GM12878 (cell line): ENCODE data around the gene GLS. TPM values are rescaled to one million over a fixed set of nuclear protein-coding genes. Genes with fewer than 3 reads are reported as not detected.

Source experiments
- ATAC-seq: fragments of 200-7000 bp; cut with Tn5 transposase; 3 replicates; pipeline ENCODE4 v1.9.1; 2020; ENCODE audit warnings: mild to moderate bottlenecking, moderate library complexity
- BruUV-seq: library from RNA; stranded (reverse); fragments of 400-500 nt; replicated peaks from 2 replicates; lab custom pipeline; 2021; lab: Mats Ljungman, UMichigan
- CTCF ChIA-PET: fragments of 300-600 bp; sonication (Branson Sonifier 250); formaldehyde crosslinking; extraction: SDS; loops from one replicate; lab custom pipeline; 2021; ENCODE audit warnings: inconsistent platforms; lab: Yijun Ruan, JAX
- POLR2A ChIA-PET: fragments of 350-600 bp; formaldehyde crosslinking; extraction: SDS; loops from one replicate; lab custom pipeline; 2021; ENCODE audit warnings: inconsistent platforms; lab: Charles Lee
- RAD21 ChIA-PET: fragments of 300-600 bp; sonication (Branson Sonifier 250); formaldehyde crosslinking; loops from one replicate; lab custom pipeline; 2023; ENCODE audit warnings: antibody characterized with exemption; ENCODE audit not compliant: unreplicated experiment; lab: Charles Lee
- SMC1A ChIA-PET: fragments of 300-600 bp; sonication (Branson Sonifier 250); formaldehyde crosslinking; loops from one replicate; lab custom pipeline; 2023; ENCODE audit not compliant: unreplicated experiment, uncharacterized antibody; lab: Charles Lee
- DNase-seq: peaks from one replicate; pipeline ENCODE4 v3.0.0-alpha.2; 2011; ENCODE audit warnings: low read depth, low spot score
- FAIRE-seq: peaks from 3 replicates; lab custom pipeline; 2011; peaks lifted over from hg19 to GRCh38; lab: Jason Lieb, UNC
- H2AFZ ChIP-seq: 2 replicates; pipeline ENCODE4 v1.6.0; 2011; ENCODE audit warnings: low read depth, low read length, control low read depth; ENCODE audit not compliant: control insufficient read depth
- H3K27ac ChIP-seq: 2 replicates; pipeline ENCODE4 v1.5.1; 2011; ENCODE audit warnings: control low read depth; ENCODE audit not compliant: control insufficient read depth, insufficient read depth
- H3K27me3 ChIP-seq, 2 experiments: replicated peaks in 1 of 2; 2 replicates each; pipeline versions ENCODE4 v1.6.0 to v1.6.1; 2011; ENCODE audit warnings: low read length in 1 of 2; ENCODE audit not compliant: control insufficient read depth in 2 of 2, insufficient read depth in 2 of 2
- H3K36me3 ChIP-seq, 2 experiments: 2 replicates each; pipeline ENCODE4 v1.5.1; 2011; ENCODE audit warnings: low read length in 1 of 2; ENCODE audit not compliant: control insufficient read depth in 2 of 2, insufficient read depth in 2 of 2
- H3K4me1 ChIP-seq: 2 replicates; pipeline ENCODE4 v1.6.1; 2011; ENCODE audit warnings: mild to moderate bottlenecking, low read length, moderate library complexity, mixed read lengths; ENCODE audit not compliant: control insufficient read depth, insufficient read depth
- H3K4me2 ChIP-seq: 2 replicates; pipeline ENCODE4 v1.6.0; 2011; ENCODE audit warnings: control low read depth; ENCODE audit not compliant: control insufficient read depth, insufficient read depth
- H3K4me3 ChIP-seq: fragments of 200-600 bp; sonication (generic); 2 replicates; pipeline ENCODE4 v1.5.1; 2016
- H3K79me2 ChIP-seq: 2 replicates; pipeline ENCODE4 v1.6.0; 2011; ENCODE audit warnings: low read length; ENCODE audit not compliant: control insufficient read depth, insufficient read depth
- H3K9ac ChIP-seq: 2 replicates; pipeline ENCODE4 v1.8.0; 2011; ENCODE audit warnings: low read length, control low read depth, mixed read lengths; ENCODE audit not compliant: control insufficient read depth, insufficient read depth
- H3K9me3 ChIP-seq: replicated peaks from 3 replicates; pipeline ENCODE4 v1.5.1; 2011; ENCODE audit warnings: mild to moderate bottlenecking, low read length; ENCODE audit not compliant: control insufficient read depth, insufficient read depth
- H4K20me1 ChIP-seq: 2 replicates; pipeline ENCODE4 v1.6.0; 2011; ENCODE audit not compliant: control insufficient read depth, insufficient read depth
- BCLAF1 ChIP-seq: fragments of 450-650 bp; IDR thresholded peaks from 2 replicates; pipeline ENCODE4 v1.6.1; 2017; ENCODE audit warnings: antibody characterized with exemption, mild to moderate bottlenecking, moderate library complexity
- CHD2 ChIP-seq: IDR thresholded peaks from 2 replicates; pipeline ENCODE4 v1.6.1; 2011; ENCODE audit warnings: low read depth, low read length, improper control_type of control experiment, borderline replicate concordance
- EED ChIP-seq: sonication (generic); IDR thresholded peaks from 2 replicates; pipeline ENCODE4 v1.6.1; 2016; ENCODE audit warnings: antibody characterized with exemption, low read depth
- ETV6 ChIP-seq, 2 experiments: fragments of 450-650 bp in 1 of 2; IDR thresholded peaks in 1 of 2; conservative IDR thresholded peaks in 1 of 2; 2 replicates each; pipeline ENCODE4 v1.6.1; 2014; ENCODE audit warnings: antibody characterized with exemption in 1 of 2, borderline replicate concordance in 1 of 2, low read depth in 1 of 2, mild to moderate bottlenecking in 1 of 2, moderate library complexity in 1 of 2
- IRF4 ChIP-seq: IDR thresholded peaks from 2 replicates; pipeline ENCODE4 v1.6.1; 2011; ENCODE audit warnings: low read depth, low read length
- PRDM15 ChIP-seq: fragments of 450-650 bp; formaldehyde crosslinking; IDR thresholded peaks from 2 replicates; pipeline ENCODE4 v1.4.0; 2020; ENCODE audit warnings: mild to moderate bottlenecking, moderate library complexity
- RBBP5 ChIP-seq: fragments of 200-600 bp; sonication (generic); conservative IDR thresholded peaks from 2 replicates; pipeline ENCODE4 v1.6.1; 2016
- TAF1 ChIP-seq: IDR thresholded peaks from 2 replicates; pipeline ENCODE4 v1.6.1; 2011; ENCODE audit warnings: mild to moderate bottlenecking, low read depth, low read length, borderline replicate concordance
- WGBS: methylation state at CpG from one replicate; pipeline ENCODE4 v1.1.6; 2016; ENCODE audit warnings: low lambda C conversion rate; ENCODE audit not compliant: insufficient replicate concordance, insufficient coverage; ENCODE audit errors: missing lambda C conversion rate; 5-methylcytosine and 5-hydroxymethylcytosine counted together
- in situ Hi-C: fragments of 300-500 bp; cut with MboI; formaldehyde crosslinking; loops from 9 replicates; pipeline ENCODE4 v1.14.3; 2018; ENCODE audit warnings: mixed read lengths
- intact Hi-C: fragments of 100-400 bp; cut with micrococcal nuclease; formaldehyde crosslinking; loops from one replicate; pipeline ENCODE4 v1.14.2; 2022; ENCODE audit not compliant: unreplicated experiment
- polyA plus RNA-seq, 11 experiments: library from polyadenylated mRNA; depleted of rRNA in 4 of 11; unstranded in 6 of 11; stranded (reverse) in 5 of 11; fragments of >200 nt; fragmentation: Nextera tagmentation in 4 of 11; fragmentation: Illumina TruSeq in 1 of 11; extraction: Ambion mirVana in 4 of 11; extraction: Trizol in 1 of 11; gene quantifications; 1 replicate in 1 of 11; 2 replicates in 10 of 11; pipeline versions ENCODE4 v1.2.1 to v1.2.3, GENCODE V29; 2011 to 2016; ENCODE audit warnings: inconsistent platforms in 2 of 11, missing spikeins in 2 of 11, low read depth in 1 of 11
- total RNA-seq, 4 experiments: library from RNA; depleted of rRNA in 3 of 4; stranded (reverse); fragments of >200 nt in 3 of 4; fragmentation: Illumina TruSeq in 1 of 4; extraction: Trizol in 1 of 4; gene quantifications; 2 replicates each; pipeline versions ENCODE4 v1.2.1 to v1.2.3, GENCODE V29; 2013 to 2021

The GLS gene
- total and polyA plus RNA-seq, 10 of the 15 experiments (the other 5 are each of a cell fraction or from before 2014, with no cell fraction given): 15.7 to 145 (median 70.8) TPM

- no peak for DNase-seq
- ChIA-PET RAD21 (no interaction called here), CTCF (interaction anchor here (0.7 to 1.4 kb wide), 4 partner anchors 26 to 104 kb away, joined by 3 to 7 read pairs (median 4); no protein-coding TSS in a partner anchor)
- TF ChIP-seq RBBP5: no peak
- TF ChIP-seq, all 136 proteins: peak for 0
- Histone ChIP-seq H3K4me3 (no peak overlapping the region), H3K9me3 (no peaks in the 10 kb centered on the region), H3K4me1 (no peaks in the 10 kb centered on the region), H2AFZ (no peak overlapping the region), H3K27ac (no peak overlapping the region), H3K4me2 (no peak overlapping the region), H3K79me2 (no peaks in the 10 kb centered on the region), H4K20me1 (no peaks in the 10 kb centered on the region), H3K36me3 (no peaks in the 10 kb centered on the region), H3K27me3 (no peaks in the 10 kb centered on the region), H3K9ac (no peak overlapping the region)
- no TSS peak for BruUV-seq
- SMC1A ChIA-PET: interaction anchor here (0.6 to 1.6 kb wide), 4 partner anchors 11 to 182 kb away, joined by 3 to 5 read pairs (median 4); no protein-coding TSS in a partner anchor
- no peak for FAIRE-seq
- intact Hi-C loops (loop anchor here (5.0 kb wide), 1 partner anchor 185 kb away; no protein-coding TSS in a partner anchor), in situ Hi-C loops (no loop called here)
- POLR2A ChIA-PET: interaction anchor here (0.6 kb wide), 1 partner anchor 164 kb away, joined by 3 read pairs; no protein-coding TSS in a partner anchor
- 42% methylated on average over 3 of the region's 3 CpGs for WGBS
- no peak for ATAC-seq
Observed at GRCh38 chr2:190847504-190848081, 33.0 kb upstream of the GLS start.

- in situ Hi-C loops (no loop called here), intact Hi-C loops (loop anchor here (2.0 to 5.0 kb wide), 3 partner anchors 99 to 183 kb away; no protein-coding TSS in a partner anchor)
- Histone ChIP-seq H3K4me1 (no peaks in the 10 kb centered on the region), H3K9ac (no peak overlapping the region), H2AFZ (no peak overlapping the region), H3K27ac (no peak overlapping the region), H3K9me3 (no peaks in the 10 kb centered on the region), H3K4me3 (no peak overlapping the region), H3K36me3 (no peaks in the 10 kb centered on the region), H3K4me2 (no peak overlapping the region), H3K27me3 (no peaks in the 10 kb centered on the region), H4K20me1 (no peaks in the 10 kb centered on the region), H3K79me2 (no peaks in the 10 kb centered on the region)
- ChIA-PET POLR2A (interaction anchor here (1.0 kb wide), 1 partner anchor 161 kb away, joined by 3 read pairs; no protein-coding TSS in a partner anchor), RAD21 (interaction anchor here (0.7 to 3.1 kb wide), 19 partner anchors 8 to 202 kb away, joined by 3 to 37 read pairs (median 6); partner anchors contain the start of gene GLS), SMC1A (interaction anchor here (0.6 to 2.7 kb wide), 33 partner anchors 10 to 345 kb away, joined by 3 to 57 read pairs (median 5); partner anchors contain the start of gene STAT1), CTCF (interaction anchor here (0.7 to 3.4 kb wide), 39 partner anchors 11 to 306 kb away, joined by 3 to 89 read pairs (median 7); no protein-coding TSS in a partner anchor)
- BruUV-seq: no TSS peak
- FAIRE-seq: no peak
- ATAC-seq: no peak
- WGBS: 50% methylated on average over 2 of the region's 2 CpGs
- no peak for DNase-seq
- TF ChIP-seq TAF1: no peak
- TF ChIP-seq EED: no peak
- TF ChIP-seq BCLAF1: no peak
- TF ChIP-seq CHD2: no peak
- TF ChIP-seq PRDM15 (CRISPR knock-in tag): no peak
- TF ChIP-seq ETV6 (conservative IDR thresholded peaks at IDR 0.05 in 1 of 2, IDR thresholded peaks at IDR 0.05 in 1 of 2; ENCODE audit: borderline replicate concordance in 1 of 2, low read depth in 1 of 2): no peak
- TF ChIP-seq IRF4: no peak
Observed at GRCh38 chr2:190849774-190850173, 30.8 kb upstream of the GLS start.
